Astrocyte (in vitro differentiated cells and primary cell): ENCODE measurements around the gene ERVMER34-1.

Experiments
- CTCF ChIP-seq: IDR thresholded peaks from 2 replicates; pipeline ENCODE4 v1.5.1; 2011; ENCODE audit warnings: low read depth, mild to moderate bottlenecking, inconsistent platforms, low read length, moderate library complexity; ENCODE audit not compliant: insufficient read depth
- EZH2 ChIP-seq: IDR thresholded peaks from 2 replicates; pipeline ENCODE4 v1.6.1; 2012; ENCODE audit warnings: mild to moderate bottlenecking, low read length, inconsistent platforms; ENCODE audit not compliant: insufficient read depth

DNA sequence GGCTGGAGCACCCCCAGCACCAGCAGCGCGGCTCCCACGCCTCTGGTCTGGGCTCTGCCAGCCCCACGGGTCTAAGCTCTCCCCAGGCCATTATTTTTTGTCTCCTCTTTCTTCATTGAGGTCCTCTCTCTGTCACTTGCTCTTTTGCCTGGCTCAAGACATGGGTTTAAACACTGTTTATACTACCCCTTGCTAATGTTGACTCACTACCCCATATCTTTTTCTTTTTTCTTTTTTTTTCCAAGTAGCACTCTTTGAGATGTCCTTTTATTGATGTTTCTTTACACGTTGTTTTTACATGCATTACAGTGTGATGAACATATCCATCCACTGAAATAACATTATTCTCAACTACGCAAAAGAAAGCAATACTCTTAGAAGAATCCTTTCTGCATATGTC, 1.7 kb upstream of the ERVMER34-1 start:
- TF ChIP-seq CTCF (no peak), EZH2 (no peak)
